Epithelial cell of prostate (primary cell): Measurements from ENCODE around the gene ASTN2.

Source experiments
- DNase-seq: peaks from one replicate; pipeline ENCODE4 v3.0.0-alpha.2; 2011; ENCODE audit warnings: low read depth, low spot score
- H3K27ac ChIP-seq: fragments of 450-650 bp; 2 replicates; pipeline ENCODE4 v1.5.1; 2017; ENCODE audit warnings: mild to moderate bottlenecking

Gene ASTN2

GRCh38 chr9:117414906-117415331, at the start of gene ASTN2:
ASTN2 (minus strand) TSS chr9:117415057; CDS start chr9:117414938, 119 bp downstream.
- no peak for DNase-seq
- H3K27ac ChIP-seq: no peak within 1 kb of the TSS

GRCh38 chr9:117462861-117463260, 48.0 kb upstream of the ASTN2 start:
- H3K27ac ChIP-seq: no peak overlapping the region
- no peak for DNase-seq

- DNase-seq: no peak
- no peak overlapping the region for H3K27ac ChIP-seq
These were observed 46.5 kb upstream of the ASTN2 start for GRCh38 chr9:117461386-117461785.

- no peak for DNase-seq
- no peak overlapping the region for H3K27ac ChIP-seq
These were observed 45.9 kb upstream of the ASTN2 start for GRCh38 chr9:117460743-117461142.

GRCh38 chr9:117459913-117460312, 45.1 kb upstream of the ASTN2 start:
- H3K27ac ChIP-seq: no peak overlapping the region
- no peak for DNase-seq

- no peak for DNase-seq
- H3K27ac ChIP-seq: no peak overlapping the region
These were observed 43.2 kb upstream of the ASTN2 start for GRCh38 chr9:117458066-117458465.

- DNase-seq: no peak
These were observed 39.9 kb upstream of the ASTN2 start for GRCh38 chr9:117454711-117455110.

GRCh38 chr9:117453737-117454136, 38.9 kb upstream of the ASTN2 start:
- DNase-seq: no peak
- no peak overlapping the region for H3K27ac ChIP-seq

More at GRCh38 chr9:117454711-117455110, 39.9 kb upstream of the ASTN2 start:
- H3K27ac ChIP-seq: no peak overlapping the region

GRCh38 chr9:117451311-117451710, 36.5 kb upstream of the ASTN2 start:
- no peak for DNase-seq
- no peak overlapping the region for H3K27ac ChIP-seq

GRCh38 chr9:117448066-117448465, 33.2 kb upstream of the ASTN2 start:
- no peak overlapping the region for H3K27ac ChIP-seq
- no peak for DNase-seq

GRCh38 chr9:117445631-117446030, 30.8 kb upstream of the ASTN2 start:
- H3K27ac ChIP-seq: no peak overlapping the region
- no peak for DNase-seq

GRCh38 chr9:117444501-117444900, 29.6 kb upstream of the ASTN2 start:
- no peak for DNase-seq
- H3K27ac ChIP-seq: no peak overlapping the region

- no peak for DNase-seq
These were observed 22.4 kb upstream of the ASTN2 start for GRCh38 chr9:117437283-117437682.

GRCh38 chr9:117435630-117436261, 20.9 kb upstream of the ASTN2 start:
- DNase-seq: no peak
- H3K27ac ChIP-seq: no peak overlapping the region

More at GRCh38 chr9:117437283-117437682, 22.4 kb upstream of the ASTN2 start:
- no peak overlapping the region for H3K27ac ChIP-seq

GRCh38 chr9:117434566-117434965, 19.7 kb upstream of the ASTN2 start:
- DNase-seq: no peak
- H3K27ac ChIP-seq: no peak overlapping the region

GRCh38 chr9:117430813-117431212, 16.0 kb upstream of the ASTN2 start:
- no peak for DNase-seq
- no peak overlapping the region for H3K27ac ChIP-seq

- DNase-seq: no peak
These were observed 12.6 kb upstream of the ASTN2 start for GRCh38 chr9:117427357-117427913.

GRCh38 chr9:117425566-117425965, 10.7 kb upstream of the ASTN2 start:
- H3K27ac ChIP-seq: no peak overlapping the region
- no peak for DNase-seq

More at GRCh38 chr9:117427357-117427913, 12.6 kb upstream of the ASTN2 start:
- H3K27ac ChIP-seq: no peak overlapping the region

- DNase-seq: no peak
- no peak overlapping the region for H3K27ac ChIP-seq
These were observed 9.4 kb upstream of the ASTN2 start for GRCh38 chr9:117424291-117424690.

GRCh38 chr9:117418111-117418510, 3.3 kb upstream of the ASTN2 start:
- H3K27ac ChIP-seq: no peak overlapping the region
- DNase-seq: no peak

GRCh38 chr9:117416856-117417255, 2.0 kb upstream of the ASTN2 start:
- DNase-seq: no peak
- H3K27ac ChIP-seq: no peak overlapping the region

- no peak for DNase-seq
These were observed 579 bp upstream of the ASTN2 start for GRCh38 chr9:117415358-117415914.

More at GRCh38 chr9:117415358-117415914, 579 bp upstream of the ASTN2 start:
- no peak overlapping the region for H3K27ac ChIP-seq
